HG03066 (cell line): ENCODE data around the gene TJP1.
"Not testable (repeated sequence)": the region's sequence is repeated elsewhere in the genome, so short reads cannot be mapped to it uniquely, and the experiment has no call there.

Experiments used
- ATAC-seq: cut with Tn5 transposase; IDR thresholded peaks from one replicate; pipeline ENCODE4 v1.9.1; 2021; ENCODE audit warnings: low read depth; ENCODE audit not compliant: unreplicated experiment

TJP1 gene

GRCh38 chr15:29802411-29802810 lies 19.9 kb downstream of the TJP1 start:
- ATAC-seq: no peak

- no peak for ATAC-seq
Observed at GRCh38 chr15:29800491-29801366, 21.5 kb downstream of the TJP1 start.

GRCh38 chr15:29799859-29800258 lies 22.4 kb downstream of the TJP1 start:
- ATAC-seq: no peak

- no peak for ATAC-seq
Observed at GRCh38 chr15:29795610-29796009, 26.7 kb downstream of the TJP1 start.

GRCh38 chr15:29792426-29793159 lies 29.7 kb downstream of the TJP1 start:
- ATAC-seq: no peak

- no peak for ATAC-seq
Observed at GRCh38 chr15:29790607-29791006, 31.7 kb downstream of the TJP1 start.

GRCh38 chr15:29789871-29790270 lies 32.4 kb downstream of the TJP1 start:
- no peak for ATAC-seq

GRCh38 chr15:29788433-29789034 lies 33.7 kb downstream of the TJP1 start:
- ATAC-seq: no peak

GRCh38 chr15:29787767-29788166 lies 34.5 kb downstream of the TJP1 start:
- ATAC-seq: no peak

GRCh38 chr15:29785642-29786041 lies 36.6 kb downstream of the TJP1 start:
- ATAC-seq: no peak

GRCh38 chr15:29785136-29785535 lies 37.1 kb downstream of the TJP1 start:
- no peak for ATAC-seq

GRCh38 chr15:29784413-29784812 lies 37.9 kb downstream of the TJP1 start:
- no peak for ATAC-seq

GRCh38 chr15:29782816-29783215 lies 39.5 kb downstream of the TJP1 start:
- ATAC-seq: not testable (repeated sequence)

GRCh38 chr15:29778382-29778781 lies 43.9 kb downstream of the TJP1 start:
- ATAC-seq: no peak

GRCh38 chr15:29776859-29777258 lies 45.4 kb downstream of the TJP1 start:
- no peak for ATAC-seq

GRCh38 chr15:29774900-29775299 lies 47.4 kb downstream of the TJP1 start:
- no peak for ATAC-seq

GRCh38 chr15:29773816-29774215 lies 48.5 kb downstream of the TJP1 start:
- no peak for ATAC-seq

- ATAC-seq: no peak
Observed at GRCh38 chr15:29773000-29773399, 49.3 kb downstream of the TJP1 start.

- no peak for ATAC-seq
Observed at GRCh38 chr15:29770796-29771195, 51.5 kb downstream of the TJP1 start.

GRCh38 chr15:29765898-29766527 lies 56.3 kb downstream of the TJP1 start:
- ATAC-seq: no peak
